Stimulated activated naive CD8-positive, alpha-beta T cell treated with anti-CD3 and anti-CD28 coated beads, Interleukin-15, amount 100 ng/mL, for 72 hours (primary cell): ENCODE data around the gene PPP1R36.
A peak's percentile ranks its signal among the peaks of the same experiment; 100 is the strongest.
"Not testable (repeated sequence)": the region's sequence is repeated elsewhere in the genome, so short reads cannot be mapped to it uniquely, and the experiment has no call there.

Source experiments
- ATAC-seq: fragments of 150-1000 bp; cut with Tn5 transposase; 2 replicates; pipeline ENCODE4 v1.10.0; 2021; ENCODE audit warnings: mild to moderate bottlenecking, moderate library complexity
- DNase-seq, 2 donors: peaks; one replicate each; pipeline ENCODE4 v3.0.0; 2021 to 2022
- H3K27ac Mint-ChIP-seq, 2 donors: one replicate each; pipeline ENCODE4 v1.8.0; 2022; ENCODE audit warnings: mild to moderate bottlenecking in 2 of 2, mixed read lengths in 2 of 2, moderate library complexity in 2 of 2
- H3K27me3 Mint-ChIP-seq: one replicate; pipeline ENCODE4 v1.8.0; 2022; ENCODE audit warnings: mixed read lengths
- H3K4me1 Mint-ChIP-seq: one replicate; pipeline ENCODE4 v1.8.0; 2022; ENCODE audit warnings: mild to moderate bottlenecking, mixed read lengths
- H3K4me3 Mint-ChIP-seq, 2 donors: one replicate each; pipeline ENCODE4 v1.8.0; 2022; ENCODE audit warnings: mild to moderate bottlenecking in 2 of 2, mixed read lengths in 2 of 2, moderate library complexity in 1 of 2
- H3K9me3 Mint-ChIP-seq, 2 donors: one replicate each; pipeline ENCODE4 v1.8.0; 2022; ENCODE audit warnings: mixed read lengths in 2 of 2

PPP1R36 gene

DNA sequence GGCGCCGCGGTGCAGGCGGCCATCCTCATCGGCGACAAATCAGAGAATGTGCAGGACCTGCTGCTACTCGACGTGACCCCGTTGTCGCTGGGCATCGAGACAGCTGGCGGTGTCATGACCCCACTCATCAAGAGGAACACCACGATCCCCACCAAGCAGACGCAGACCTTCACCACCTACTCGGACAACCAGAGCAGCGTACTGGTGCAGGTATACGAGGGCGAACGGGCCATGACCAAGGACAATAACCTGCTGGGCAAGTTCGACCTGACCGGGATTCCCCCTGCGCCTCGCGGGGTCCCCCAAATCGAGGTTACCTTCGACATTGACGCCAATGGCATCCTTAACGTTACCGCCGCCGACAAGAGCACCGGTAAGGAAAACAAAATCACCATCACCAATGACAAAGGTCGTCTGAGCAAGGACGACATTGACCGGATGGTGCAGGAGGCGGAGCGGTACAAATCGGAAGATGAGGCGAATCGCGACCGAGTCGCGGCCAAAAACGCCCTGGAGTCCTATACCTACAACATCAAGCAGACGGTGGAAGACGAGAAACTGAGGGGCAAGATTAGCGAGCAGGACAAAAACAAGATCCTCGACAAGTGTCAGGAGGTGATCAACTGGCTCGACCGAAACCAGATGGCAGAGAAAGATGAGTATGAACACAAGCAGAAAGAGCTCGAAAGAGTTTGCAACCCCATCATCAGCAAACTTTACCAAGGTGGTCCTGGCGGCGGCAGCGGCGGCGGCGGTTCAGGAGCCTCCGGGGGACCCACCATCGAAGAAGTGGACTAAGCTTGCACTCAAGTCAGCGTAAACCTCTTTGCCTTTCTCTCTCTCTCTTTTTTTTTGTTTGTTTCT is 7.6 kb upstream of the PPP1R36 start:
- peaks cover 51% of the 10 kb centered on the region for H3K27me3 Mint-ChIP-seq
- H3K27ac Mint-ChIP-seq: no peak overlapping the region
- no peak for ATAC-seq
- peaks cover 36% of the 10 kb centered on the region for H3K4me1 Mint-ChIP-seq
- peak overlapping the region; percentile 96 to 100 for H3K4me3 Mint-ChIP-seq
- peak; percentile 12 to 14 for DNase-seq
- H3K9me3 Mint-ChIP-seq: peaks cover 0 to 12% of the 10 kb centered on the region in 2 donors

DNA sequence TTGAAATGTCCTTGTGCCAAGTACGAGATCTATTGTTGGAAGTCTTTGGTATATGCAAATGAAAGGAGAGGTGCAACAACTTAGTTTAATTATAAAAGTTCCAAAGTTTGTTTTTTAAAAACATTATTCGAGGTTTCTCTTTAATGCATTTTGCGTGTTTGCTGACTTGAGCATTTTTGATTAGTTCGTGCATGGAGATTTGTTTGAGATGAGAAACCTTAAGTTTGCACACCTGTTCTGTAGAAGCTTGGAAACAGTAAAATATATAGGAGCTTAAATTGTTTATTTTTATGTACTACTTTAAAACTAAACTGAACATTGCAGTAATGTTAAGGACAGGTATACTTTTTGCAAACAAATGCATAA is 6.9 kb upstream of the PPP1R36 start:
- Mint-ChIP-seq H3K4me1 (peaks cover 36% of the 10 kb centered on the region), H3K27ac (no peak overlapping the region), H3K27me3 (peaks cover 50% of the 10 kb centered on the region), H3K9me3 (peaks cover 0 to 12% of the 10 kb centered on the region in 2 donors), H3K4me3 (peak overlapping the region; percentile 96 to 100)
- no peak for DNase-seq
- ATAC-seq: no peak

DNA sequence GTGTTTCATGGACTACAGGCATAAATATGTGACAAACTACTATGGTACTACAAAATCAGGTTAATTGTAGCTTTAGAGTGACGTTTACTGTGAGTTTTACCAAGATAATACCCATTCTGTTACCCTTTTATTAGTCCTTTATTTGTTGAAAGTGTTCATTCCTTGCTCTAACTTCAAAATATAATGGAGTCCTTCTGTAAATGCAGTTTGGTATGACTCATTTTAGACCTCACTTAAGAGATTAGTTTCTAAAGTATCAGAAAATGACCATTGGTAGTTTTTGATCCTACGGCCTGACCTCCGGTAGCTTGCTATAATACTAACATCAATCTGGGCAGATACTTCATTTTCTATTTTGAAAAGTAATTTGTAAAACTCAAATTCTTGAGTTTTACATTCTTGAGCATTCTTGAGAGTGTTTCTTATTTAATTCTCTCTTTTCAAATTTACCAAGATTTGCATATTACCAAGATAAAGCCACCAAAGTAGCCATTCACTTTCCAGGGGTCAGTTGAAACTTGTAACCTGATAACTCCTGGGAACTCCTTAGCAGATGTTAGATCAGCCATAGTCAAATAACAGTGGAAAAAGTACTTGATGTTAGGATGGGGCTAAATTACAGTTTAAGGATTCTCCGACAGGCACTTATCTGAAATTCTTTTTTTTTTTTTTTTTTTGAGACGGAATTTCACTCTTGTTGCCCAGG is 5.0 kb upstream of the PPP1R36 start:
- peaks cover 0 to 12% of the 10 kb centered on the region in 2 donors for H3K9me3 Mint-ChIP-seq
- no peak overlapping the region for H3K4me3 Mint-ChIP-seq
- ATAC-seq (no peak), DNase-seq (no peak)
- H3K4me1 Mint-ChIP-seq: peaks cover 37% of the 10 kb centered on the region
- H3K27ac Mint-ChIP-seq: no peak overlapping the region
- peaks cover 50% of the 10 kb centered on the region for H3K27me3 Mint-ChIP-seq

DNA sequence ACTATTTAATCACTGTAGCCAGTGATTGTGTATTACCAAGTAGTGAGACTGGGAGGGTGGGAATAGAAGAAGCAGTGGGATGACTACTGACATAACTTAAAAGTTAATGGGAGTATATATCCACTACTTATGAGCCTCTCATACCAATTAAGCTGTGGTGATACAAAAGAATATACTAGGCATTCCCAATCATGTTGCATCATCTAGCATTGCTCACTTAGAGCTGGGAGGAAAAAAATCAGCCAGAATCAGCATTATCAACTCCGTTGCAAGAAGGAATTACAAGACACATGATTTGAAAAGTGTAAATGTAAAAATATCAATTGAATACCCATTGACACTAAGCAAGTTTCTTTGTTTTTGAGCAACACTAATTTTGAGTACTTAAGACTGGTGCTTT is 745 bp upstream of the PPP1R36 start:
- ATAC-seq: no peak
- peak overlapping the region; percentile 56 to 64 for H3K4me3 Mint-ChIP-seq
- peaks cover 7% of the 10 kb centered on the region for H3K4me1 Mint-ChIP-seq
- H3K27me3 Mint-ChIP-seq: peaks cover 20% of the 10 kb centered on the region
- no peaks in the 10 kb centered on the region for H3K9me3 Mint-ChIP-seq
- H3K27ac Mint-ChIP-seq: no peak overlapping the region
- no peak for DNase-seq

DNA sequence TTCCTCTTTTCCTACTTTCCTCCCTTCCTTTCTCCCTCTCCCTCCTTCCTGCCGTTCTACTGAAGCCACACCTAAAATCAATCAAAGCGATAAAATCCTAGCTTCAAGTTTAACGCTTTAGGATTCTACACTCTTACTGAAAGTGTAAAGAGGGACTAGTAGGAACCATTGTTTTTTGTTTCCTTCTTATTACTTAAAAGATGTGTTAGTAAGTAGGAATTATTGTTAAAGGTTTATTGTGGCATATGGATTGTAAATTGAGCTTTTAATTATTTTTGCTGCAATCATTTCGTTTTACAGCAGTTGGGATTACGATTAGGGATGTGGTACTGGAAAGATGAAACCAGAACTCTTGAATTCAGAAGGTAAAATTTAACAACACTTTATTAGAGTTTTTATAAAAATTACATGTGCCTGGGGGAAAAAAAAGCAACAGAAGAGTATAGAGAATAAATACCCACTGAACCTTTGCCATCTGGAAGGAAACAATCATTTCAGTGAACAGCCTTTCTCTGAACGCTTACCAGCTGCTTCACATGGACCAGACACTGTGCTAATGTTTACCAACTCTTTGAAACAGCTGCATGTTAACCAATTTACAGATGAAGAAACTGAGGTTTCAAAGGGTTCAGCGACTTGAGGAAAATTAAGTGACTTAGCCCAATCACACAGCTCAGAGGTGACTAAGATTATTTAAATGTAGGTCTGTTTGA is 1.0 kb downstream of the PPP1R36 start:
- peaks cover 10% of the 10 kb centered on the region for H3K27me3 Mint-ChIP-seq
- H3K27ac Mint-ChIP-seq: no peak overlapping the region
- ATAC-seq: no peak

DNA sequence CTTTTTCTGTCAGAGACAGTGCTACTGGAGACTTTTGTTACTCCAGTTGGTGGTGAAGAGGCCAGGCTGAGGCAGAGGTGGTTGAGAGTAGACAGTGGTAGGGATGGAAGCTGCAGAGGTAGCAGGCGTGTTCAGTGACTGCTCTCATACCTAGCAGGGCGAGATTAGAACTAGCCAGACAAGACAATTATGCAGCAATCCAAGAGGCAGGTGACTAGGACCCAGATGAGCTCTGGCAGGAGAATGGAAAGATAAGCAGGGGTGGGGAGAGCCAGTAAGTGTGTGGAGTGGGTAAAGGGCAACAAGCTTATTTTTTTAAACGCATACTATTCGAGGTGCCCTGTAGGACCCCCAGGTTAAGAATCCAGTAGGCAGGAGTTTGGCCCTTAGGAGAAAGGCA is 4.8 kb downstream of the PPP1R36 start:
- ATAC-seq (no peak), DNase-seq (no peak)
- Mint-ChIP-seq H3K27me3 (peaks cover 10% of the 10 kb centered on the region), H3K27ac (no peak overlapping the region), H3K4me1 (peaks cover 2% of the 10 kb centered on the region), H3K9me3 (no peaks in the 10 kb centered on the region), H3K4me3 (no peak overlapping the region)

More for the DNA sequence above, 1.0 kb downstream of the PPP1R36 start:
- H3K4me1 Mint-ChIP-seq: peaks cover 7% of the 10 kb centered on the region
- DNase-seq: no peak
- H3K9me3 Mint-ChIP-seq: no peaks in the 10 kb centered on the region
- peak overlapping the region; percentile 52 to 54 for H3K4me3 Mint-ChIP-seq

DNA sequence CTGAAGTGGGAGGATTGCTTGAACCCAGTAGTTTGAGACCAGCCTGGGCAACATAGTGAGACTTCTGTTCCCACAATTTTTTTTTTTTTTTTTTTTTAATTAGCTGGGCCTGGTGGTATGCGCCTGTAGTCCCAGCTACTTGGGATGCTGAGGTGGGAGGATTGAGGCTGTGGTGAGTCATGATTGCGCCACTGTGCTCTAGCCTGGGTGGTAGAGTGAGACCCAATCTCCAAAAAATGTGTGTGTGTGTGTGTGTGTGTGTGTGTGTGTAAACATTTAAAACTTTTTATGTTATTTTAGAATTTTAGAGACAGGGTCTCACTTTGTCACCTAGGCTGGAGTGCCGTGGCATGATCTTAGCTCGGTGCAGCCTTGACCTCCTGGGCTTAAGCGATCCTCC is 6.8 kb downstream of the PPP1R36 start:
- Mint-ChIP-seq H3K9me3 (no peaks in the 10 kb centered on the region), H3K4me3 (no peak overlapping the region), H3K27ac (no peak overlapping the region), H3K4me1 (no peaks in the 10 kb centered on the region), H3K27me3 (no peaks in the 10 kb centered on the region)
- ATAC-seq (no peak), DNase-seq (no peak)

DNA sequence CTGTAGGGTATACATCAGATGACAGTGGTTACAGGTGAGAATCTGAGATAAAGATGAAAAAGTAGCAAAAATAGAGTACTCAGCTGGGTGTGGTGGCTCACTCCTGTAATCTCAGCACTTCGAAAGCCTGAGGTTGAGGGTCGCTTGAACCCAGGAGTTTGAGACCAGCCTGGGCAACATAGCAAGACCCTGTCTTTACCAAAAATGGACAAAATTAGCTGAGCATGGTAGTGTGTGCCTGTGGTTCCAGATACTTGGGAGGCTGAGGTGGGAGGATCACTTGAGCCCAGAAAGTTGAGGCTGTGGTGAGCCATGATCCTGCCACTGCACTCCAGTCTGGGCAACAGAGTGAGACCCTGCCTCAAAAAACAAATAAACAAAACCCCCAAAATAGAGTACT is 8.5 kb downstream of the PPP1R36 start:
- not testable (repeated sequence) for H3K27me3 Mint-ChIP-seq, H3K4me1 Mint-ChIP-seq, DNase-seq, H3K4me3 Mint-ChIP-seq, ATAC-seq, H3K9me3 Mint-ChIP-seq, H3K27ac Mint-ChIP-seq

DNA sequence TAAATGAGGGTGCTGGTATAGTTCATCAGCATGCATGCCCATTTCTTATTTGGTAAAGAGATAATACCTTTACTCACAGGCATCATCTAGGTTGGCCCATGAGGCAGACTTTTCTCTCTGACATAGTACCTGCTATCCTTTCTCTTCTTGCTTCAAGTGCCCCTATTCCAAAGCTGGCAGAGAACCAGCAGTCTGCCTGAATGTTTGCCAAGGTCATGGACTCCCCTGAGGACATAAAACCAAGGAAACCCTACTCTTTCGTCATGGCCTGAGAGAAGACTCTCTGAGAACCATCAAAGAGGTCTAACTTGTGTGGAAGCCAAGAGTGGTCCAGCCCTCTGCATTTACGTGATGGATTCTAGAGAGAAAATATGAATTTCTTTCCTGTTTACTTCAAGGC is 11.9 kb downstream of the PPP1R36 start:
- Mint-ChIP-seq H3K27ac (no peak overlapping the region), H3K9me3 (no peaks in the 10 kb centered on the region), H3K27me3 (no peaks in the 10 kb centered on the region), H3K4me3 (no peak overlapping the region), H3K4me1 (no peaks in the 10 kb centered on the region)
- DNase-seq: no peak
- ATAC-seq: no peak

DNA sequence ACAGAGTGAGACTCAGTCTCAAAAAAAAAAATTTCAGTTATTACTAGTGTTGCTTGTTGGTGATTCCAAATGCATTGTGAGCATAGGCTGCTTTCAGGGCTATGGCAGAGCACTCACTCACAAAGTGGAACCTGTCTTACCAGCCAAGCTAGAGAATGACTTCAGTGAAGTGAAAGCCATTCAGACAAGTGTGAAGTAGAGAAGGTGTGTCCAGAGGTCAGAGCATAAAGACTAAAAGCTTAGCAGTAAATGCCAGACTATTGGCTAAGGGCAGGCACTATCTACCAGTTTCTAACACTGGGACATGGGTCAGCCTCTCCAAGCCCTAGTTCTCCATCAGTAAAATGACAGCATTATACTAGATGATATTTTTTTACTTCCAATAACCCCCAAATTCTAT is 12.7 kb downstream of the PPP1R36 start:
- Mint-ChIP-seq H3K9me3 (no peaks in the 10 kb centered on the region), H3K27ac (no peak overlapping the region), H3K27me3 (no peaks in the 10 kb centered on the region), H3K4me3 (no peak overlapping the region), H3K4me1 (no peaks in the 10 kb centered on the region)
- ATAC-seq (no peak), DNase-seq (no peak)

DNA sequence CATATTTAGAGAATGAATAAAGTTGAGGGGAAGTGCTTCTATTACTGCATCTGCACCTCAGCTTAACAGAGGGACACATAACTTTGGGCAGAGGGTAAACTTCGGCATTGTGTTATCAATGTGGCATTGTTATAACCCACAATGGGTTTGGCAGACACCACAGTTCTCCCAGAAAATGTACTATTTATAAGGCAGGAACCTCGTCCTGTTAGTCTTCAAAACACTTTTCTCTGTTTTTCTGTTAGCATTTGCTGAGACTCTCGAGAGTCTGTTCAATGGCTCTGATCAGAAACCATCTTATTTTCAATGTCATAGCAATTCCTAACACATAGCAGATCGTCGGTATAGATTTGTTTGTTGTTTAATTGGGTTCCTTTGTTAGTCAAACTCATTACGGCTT is 13.9 kb downstream of the PPP1R36 start:
- no peak overlapping the region for H3K27ac Mint-ChIP-seq
- no peak for DNase-seq
- no peak overlapping the region for H3K4me3 Mint-ChIP-seq
- H3K9me3 Mint-ChIP-seq: no peaks in the 10 kb centered on the region
- H3K27me3 Mint-ChIP-seq: no peaks in the 10 kb centered on the region
- no peak for ATAC-seq
- no peaks in the 10 kb centered on the region for H3K4me1 Mint-ChIP-seq

DNA sequence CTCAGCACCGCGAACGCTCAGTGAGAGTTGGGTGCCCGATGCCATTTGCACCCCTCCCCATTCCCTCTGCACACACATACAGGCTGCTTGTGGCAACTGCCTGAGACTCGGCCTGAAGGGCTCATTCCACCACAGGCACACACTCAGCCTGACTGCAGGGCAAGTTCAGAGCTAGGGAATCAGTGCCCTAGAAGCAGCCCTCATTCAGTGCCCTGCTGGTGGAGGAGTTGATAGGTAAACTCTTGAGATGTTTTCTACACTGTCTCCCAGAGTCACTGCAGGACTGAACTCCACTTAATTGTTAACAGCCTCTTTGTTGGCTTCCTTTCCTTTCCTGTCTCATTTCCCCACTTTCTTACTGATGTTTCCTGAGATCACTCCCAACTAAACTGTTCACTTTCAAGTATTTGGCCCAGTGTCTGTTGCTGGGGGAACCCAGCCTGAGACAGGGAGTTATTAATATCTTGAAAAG is 16.9 kb downstream of the PPP1R36 start:
- no peak overlapping the region for H3K4me3 Mint-ChIP-seq
- ATAC-seq (no peak), DNase-seq (no peak)
- H3K9me3 Mint-ChIP-seq: no peaks in the 10 kb centered on the region
- H3K4me1 Mint-ChIP-seq: no peaks in the 10 kb centered on the region
- no peak overlapping the region for H3K27ac Mint-ChIP-seq
- H3K27me3 Mint-ChIP-seq: no peaks in the 10 kb centered on the region

DNA sequence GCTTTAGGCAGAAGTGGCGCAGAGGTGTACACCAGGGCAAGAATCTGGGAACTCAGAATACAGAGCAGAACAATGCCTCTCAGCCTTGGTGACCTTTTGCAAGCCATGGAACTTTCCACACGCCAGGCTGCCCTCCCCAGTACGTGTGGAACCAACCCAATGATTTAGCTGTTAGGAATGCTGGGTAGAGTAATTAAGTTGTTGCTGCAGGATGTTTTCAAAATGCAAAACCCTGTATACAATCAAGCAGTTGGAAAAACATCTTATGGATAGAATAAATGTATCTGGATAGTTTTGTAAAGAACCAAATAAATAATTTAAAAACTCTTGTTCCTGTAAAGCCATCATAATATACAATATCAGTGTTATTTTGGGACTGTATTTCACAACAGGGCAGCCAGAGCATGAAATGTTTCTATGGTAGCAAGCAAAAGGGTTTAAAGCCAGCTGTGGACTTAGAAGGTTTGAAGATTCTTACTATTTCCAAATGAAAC is 19.4 kb downstream of the PPP1R36 start:
- no peak for DNase-seq
- H3K4me3 Mint-ChIP-seq: no peak overlapping the region

DNA sequence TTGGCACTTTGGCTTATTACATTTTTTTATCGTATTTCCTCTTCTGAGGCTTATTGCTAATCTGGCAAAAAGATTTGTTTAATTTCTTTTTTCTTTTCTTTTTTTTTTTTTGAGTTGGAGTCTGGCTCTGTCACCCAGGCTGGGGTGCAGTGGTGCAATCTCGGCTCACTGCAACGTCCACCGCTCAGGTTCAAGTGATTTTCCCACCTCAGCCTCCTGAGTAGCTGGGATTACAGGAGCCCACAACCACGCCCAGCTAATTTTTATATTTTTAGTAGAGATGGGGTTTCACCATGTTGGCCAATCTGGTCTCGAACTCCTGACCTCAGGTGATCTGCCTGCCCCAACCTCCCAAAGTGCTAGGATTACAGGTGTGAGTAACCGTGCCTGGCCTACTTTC is 19.9 kb downstream of the PPP1R36 start:
- not testable (repeated sequence) for H3K27ac Mint-ChIP-seq, H3K27me3 Mint-ChIP-seq, ATAC-seq, H3K9me3 Mint-ChIP-seq, H3K4me1 Mint-ChIP-seq, DNase-seq, H3K4me3 Mint-ChIP-seq

More for the DNA sequence above, 19.4 kb downstream of the PPP1R36 start:
- Mint-ChIP-seq H3K27me3 (no peaks in the 10 kb centered on the region), H3K4me1 (no peaks in the 10 kb centered on the region), H3K27ac (peak overlapping the region in 1 of 2 donors; percentile 63), H3K9me3 (no peaks in the 10 kb centered on the region)
- no peak for ATAC-seq

DNA sequence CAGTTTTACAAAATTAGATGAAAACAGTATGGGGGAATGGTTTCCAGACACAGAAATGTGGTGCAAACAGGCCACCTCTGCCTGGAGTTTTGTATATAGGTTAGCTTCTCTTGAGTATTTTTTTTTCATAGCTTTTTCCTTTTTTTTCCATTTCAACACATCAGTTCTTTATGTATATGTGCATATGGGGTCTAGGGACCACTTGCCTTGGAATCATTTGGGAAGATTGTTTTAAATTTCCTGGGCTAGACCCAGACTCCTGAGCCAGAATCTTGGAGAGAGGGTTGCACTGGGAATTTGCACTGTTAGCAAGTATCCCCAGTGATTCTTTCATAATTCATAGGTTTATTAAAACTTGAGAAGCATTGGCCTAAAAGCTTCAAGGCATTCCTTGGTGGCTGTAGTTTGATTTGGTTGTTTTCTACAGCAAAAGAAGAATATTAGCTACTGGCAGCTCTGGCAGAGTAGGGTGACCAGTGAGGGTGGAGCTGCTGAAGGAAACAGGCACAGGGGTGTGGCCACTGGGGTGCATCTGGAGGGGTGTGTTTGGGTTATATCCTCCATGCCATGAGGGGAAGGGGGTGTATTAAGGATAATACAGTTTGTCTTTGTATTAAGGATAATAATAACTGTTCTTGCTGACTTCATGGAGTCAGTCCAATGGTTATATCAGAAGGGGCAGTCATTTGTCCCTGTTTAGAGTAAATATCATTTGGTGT is 22.8 kb downstream of the PPP1R36 start:
- DNase-seq (no peak), ATAC-seq (no peak)
- Mint-ChIP-seq H3K27ac (no peak overlapping the region), H3K4me3 (no peak overlapping the region), H3K9me3 (no peaks in the 10 kb centered on the region), H3K4me1 (no peaks in the 10 kb centered on the region), H3K27me3 (no peaks in the 10 kb centered on the region)
